Progenitor cell of endocrine pancreas (in vitro differentiated cells): ENCODE data around the gene GAB2. TPM values are rescaled to one million over a fixed set of nuclear protein-coding genes. Genes with fewer than 3 reads are reported as not detected.

ENCODE experiments used
- DNase-seq: peaks from one replicate; pipeline ENCODE4 v3.0.0; 2021; ENCODE audit warnings: low spot score; ENCODE audit not compliant: unreplicated experiment
- H3K27ac Mint-ChIP-seq: 2 replicates; pipeline ENCODE4 v1.8.0; 2021; ENCODE audit warnings: mild to moderate bottlenecking, moderate library complexity, mixed read lengths
- H3K27me3 Mint-ChIP-seq: 2 replicates; pipeline ENCODE4 v1.8.0; 2021; ENCODE audit warnings: mixed read lengths
- H3K36me3 Mint-ChIP-seq: 2 replicates; pipeline ENCODE4 v1.8.0; 2022; ENCODE audit warnings: mixed read lengths; ENCODE audit not compliant: insufficient read depth
- H3K4me1 Mint-ChIP-seq: 2 replicates; pipeline ENCODE4 v1.8.0; 2021; ENCODE audit warnings: low read depth, mixed read lengths
- H3K4me3 Mint-ChIP-seq: 2 replicates; pipeline ENCODE4 v1.8.0; 2021; ENCODE audit warnings: low read depth, mild to moderate bottlenecking, moderate library complexity, mixed read lengths
- H3K9me3 Mint-ChIP-seq: 2 replicates; pipeline ENCODE4 v1.8.0; 2021; ENCODE audit warnings: low read depth, mixed read lengths
- CTCF ChIP-seq: fragments of 200-600 bp; sonication (generic); IDR thresholded peaks from one replicate; pipeline ENCODE4 v1.5.0; 2021; ENCODE audit warnings: antibody characterized with exemption, mild to moderate bottlenecking; ENCODE audit not compliant: unreplicated experiment
- total RNA-seq: library from RNA; stranded (reverse); gene quantifications from 2 replicates; pipeline ENCODE4 v1.2.1, GENCODE V29; 2021

Gene GAB2
- total RNA-seq, 1 donor from 2014 or later: 37.6 TPM

- peaks cover 10% of the 10 kb centered on the region for H3K36me3 Mint-ChIP-seq
- H3K9me3 Mint-ChIP-seq: no peaks in the 10 kb centered on the region
- no peak for DNase-seq
- peaks cover 10% of the 10 kb centered on the region for H3K4me1 Mint-ChIP-seq
- H3K27ac Mint-ChIP-seq: no peak overlapping the region
- H3K4me3 Mint-ChIP-seq: no peak overlapping the region
- no peak for TF ChIP-seq CTCF
- H3K27me3 Mint-ChIP-seq: no peaks in the 10 kb centered on the region
Measured at GRCh38 chr11:78170874-78171549, 246.6 kb downstream of the GAB2 start.

- Mint-ChIP-seq H3K4me3 (no peak overlapping the region), H3K27me3 (no peaks in the 10 kb centered on the region), H3K9me3 (no peaks in the 10 kb centered on the region), H3K36me3 (peaks cover 10% of the 10 kb centered on the region), H3K4me1 (peaks cover 10% of the 10 kb centered on the region), H3K27ac (no peak overlapping the region)
- no peak for TF ChIP-seq CTCF
- no peak for DNase-seq
Measured at GRCh38 chr11:78170413-78170812, 247.2 kb downstream of the GAB2 start.

DNA sequence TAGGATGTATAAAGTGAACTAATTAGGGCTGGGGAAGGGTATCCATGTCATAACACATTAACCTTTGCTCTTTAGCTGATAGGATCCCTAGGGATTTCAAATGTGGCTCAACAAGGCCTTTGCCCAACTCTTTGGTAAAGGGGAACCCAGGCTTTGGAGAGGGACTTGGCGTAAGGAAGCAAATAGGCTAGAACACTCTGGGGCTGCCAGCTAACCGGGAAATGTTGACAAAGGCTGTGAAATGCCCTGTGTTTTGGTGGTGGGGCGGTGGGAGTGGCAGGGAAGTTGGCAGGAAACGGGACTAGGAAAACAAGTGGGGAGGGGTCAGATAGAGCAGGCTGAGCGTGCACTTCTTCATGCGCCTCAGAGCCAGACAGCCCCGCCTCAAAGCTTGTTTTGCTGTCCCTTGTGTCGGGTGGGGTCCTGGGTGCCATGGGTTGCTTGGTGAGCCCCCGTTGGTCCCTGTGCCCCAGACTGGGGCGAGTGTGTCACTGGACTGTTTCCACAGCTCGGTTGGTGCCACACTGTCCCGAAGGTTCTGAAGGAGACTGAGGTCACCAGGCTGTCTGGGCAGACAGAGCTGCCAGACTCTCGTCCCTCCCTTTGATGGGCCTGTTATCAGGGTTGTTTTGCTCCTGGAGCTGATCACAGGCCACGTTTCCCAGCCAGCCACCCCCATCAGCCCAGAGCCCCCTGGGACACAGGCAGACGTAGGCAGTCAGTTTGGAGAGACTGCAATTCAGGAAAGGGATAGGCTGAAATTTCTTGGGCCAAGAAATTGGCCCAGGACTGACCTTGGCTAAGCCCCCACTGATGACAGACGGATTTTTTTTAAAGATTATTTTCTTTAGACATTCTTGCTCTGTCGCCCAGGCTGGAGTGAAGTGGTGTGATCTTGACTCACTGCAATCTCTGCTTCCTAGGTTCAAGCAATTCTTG is 248.8 kb downstream of the GAB2 start:
- Mint-ChIP-seq H3K9me3 (no peaks in the 10 kb centered on the region), H3K4me3 (no peak overlapping the region), H3K4me1 (peaks cover 10% of the 10 kb centered on the region), H3K27ac (no peak overlapping the region), H3K36me3 (peaks cover 8% of the 10 kb centered on the region), H3K27me3 (no peaks in the 10 kb centered on the region)
- TF ChIP-seq CTCF: no peak
- DNase-seq: no peak

GRCh38 chr11:78166855-78167469 is 250.7 kb downstream of the GAB2 start:
- no peak for DNase-seq
- H3K27me3 Mint-ChIP-seq: no peaks in the 10 kb centered on the region
- no peaks in the 10 kb centered on the region for H3K36me3 Mint-ChIP-seq
- no peak for TF ChIP-seq CTCF
- peaks cover 10% of the 10 kb centered on the region for H3K4me1 Mint-ChIP-seq
- H3K27ac Mint-ChIP-seq: no peak overlapping the region
- no peaks in the 10 kb centered on the region for H3K9me3 Mint-ChIP-seq
- H3K4me3 Mint-ChIP-seq: no peak overlapping the region

Other genes starting within 250 kb of the GAB2 start
- gene KCTD21, start 229.2 kb downstream of the GAB2 start, total RNA-seq: 7.4 and 10.1 TPM in 2 replicates
- 14.7 and 16.5 TPM in 2 replicates for gene USP35, start 228.9 kb downstream of the GAB2 start, total RNA-seq
- 24.7 and 28.6 TPM in 2 replicates for gene NARS2, start 157.0 kb upstream of the GAB2 start, total RNA-seq